Esophagus muscularis mucosa (tissue), 4 donors: Measurements from ENCODE around the gene ZFP92. TPM values are rescaled to one million over a fixed set of nuclear protein-coding genes. Genes with fewer than 3 reads are reported as not detected.

ENCODE experiments used
- DNase-seq: peaks from one replicate; pipeline ENCODE4 v3.0.0-alpha.2; 2017; ENCODE audit errors: extremely low spot score
- H3K27ac ChIP-seq, 4 donors: fragments of 200-600 bp; sonication (generic); replicated peaks in 1 of 4; 1 replicate in 3 of 4; 2 replicates in 1 of 4; pipeline ENCODE4 v1.5.1; 2016 to 2019; ENCODE audit warnings: mild to moderate bottlenecking in 1 of 4
- H3K27me3 ChIP-seq, 4 donors: fragments of 200-600 bp; sonication (generic); one replicate each; pipeline versions ENCODE4 v1.5.1 to v1.6.0; 2016 to 2019
- H3K36me3 ChIP-seq, 4 donors: fragments of 200-600 bp; sonication (generic); one replicate each; pipeline ENCODE4 v1.5.1; 2016 to 2019
- H3K4me1 ChIP-seq, 4 donors: fragments of 200-600 bp; sonication (generic); one replicate each; pipeline ENCODE4 v1.5.1; 2016 to 2019
- H3K4me3 ChIP-seq, 4 donors: fragments of 200-600 bp; sonication (generic); 1 replicate in 2 of 4; 2 replicates in 2 of 4; pipeline ENCODE4 v1.5.1; 2016 to 2019; ENCODE audit warnings: mild to moderate bottlenecking in 4 of 4, moderate library complexity in 1 of 4
- H3K9me3 ChIP-seq, 4 donors: fragments of 200-600 bp; sonication (generic); 1 replicate in 3 of 4; 2 replicates in 1 of 4; pipeline ENCODE4 v1.5.1; 2016 to 2019
- EP300 ChIP-seq: sonication (generic); formaldehyde crosslinking; IDR thresholded peaks from one replicate; pipeline ENCODE4 v1.6.1; 2017; ENCODE audit warnings: antibody characterized with exemption
- POLR2A ChIP-seq: fragments of 450-650 bp; IDR thresholded peaks from one replicate; pipeline ENCODE4 v1.6.1; 2017; ENCODE audit warnings: antibody characterized with exemption, moderate library complexity, mild to moderate bottlenecking, low read depth
- POLR2AphosphoS5 ChIP-seq, 2 donors: sonication (generic); formaldehyde crosslinking; IDR thresholded peaks; one replicate each; pipeline ENCODE4 v1.6.1; 2017; ENCODE audit warnings: antibody characterized with exemption in 2 of 2
- WGBS: methylation state at CpG from one replicate; pipeline ENCODE4 v1.1.5; 2018; 5-methylcytosine and 5-hydroxymethylcytosine counted together
- intact Hi-C: fragments of 100-400 bp; cut with DNase I; formaldehyde crosslinking; loops from one replicate; pipeline ENCODE4 v1.15.1; 2023
- total RNA-seq, 4 donors: library from RNA; depleted of rRNA; stranded (reverse); fragments of >200 nt; gene quantifications; one replicate each; pipeline versions ENCODE4 v1.1.0 to v1.2.1, GENCODE V29; 2016
- TF ChIP-seq, protein P1 (sequence below), 3 experiments: fragments of 200-600 bp in 2 of 3; fragments of 450-650 bp in 1 of 3; sonication (generic) in 2 of 3; IDR thresholded peaks; one replicate each; pipeline ENCODE4 v1.5.1; 2017 to 2019; ENCODE audit warnings: antibody characterized with exemption in 3 of 3, mild to moderate bottlenecking in 2 of 3, moderate library complexity in 1 of 3

The ZFP92 gene
- total RNA-seq, 4 donors from 2014 or later, result 1.2 to 3.2 (median 2.5) TPM

DNA sequence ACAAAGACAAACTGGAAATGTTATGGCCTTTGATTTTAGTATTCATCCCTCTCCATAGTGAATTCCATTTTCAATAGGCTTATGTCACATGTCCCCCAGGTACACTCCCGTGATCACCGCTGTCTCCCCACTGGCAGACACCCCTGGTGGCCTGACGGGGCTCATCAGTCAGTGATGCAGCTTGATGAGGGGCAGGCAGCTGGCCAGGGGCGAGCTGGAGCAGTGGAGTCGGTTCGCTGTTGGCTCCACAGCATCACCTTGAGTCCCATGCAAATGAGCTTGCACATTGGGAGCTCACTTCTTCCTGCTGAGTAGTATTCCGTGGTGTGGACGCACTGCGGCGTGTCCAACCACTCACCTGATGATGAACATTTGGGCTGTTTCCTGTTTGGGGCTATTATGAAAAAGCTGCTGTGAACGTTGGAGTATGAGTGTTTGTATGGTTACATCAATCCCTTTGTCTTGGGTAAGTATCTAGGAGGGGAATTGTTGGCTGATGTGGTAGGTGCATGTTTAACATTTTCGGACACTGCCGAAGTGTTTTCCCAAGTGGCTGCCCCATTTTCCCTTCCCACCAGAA is 29.4 kb downstream of the ZFP92 start:
- no peak overlapping the region for H3K4me3 ChIP-seq
- no peaks in the 10 kb centered on the region for H3K4me1 ChIP-seq
- H3K9me3 ChIP-seq, result peaks cover 0 to 8% (median 0%) of the 10 kb centered on the region in 4 donors
- TF ChIP-seq POLR2AphosphoS5 (IDR thresholded peaks at IDR 0.05), result no peak
- no peak for TF ChIP-seq EP300
- TF ChIP-seq, protein P1, sequence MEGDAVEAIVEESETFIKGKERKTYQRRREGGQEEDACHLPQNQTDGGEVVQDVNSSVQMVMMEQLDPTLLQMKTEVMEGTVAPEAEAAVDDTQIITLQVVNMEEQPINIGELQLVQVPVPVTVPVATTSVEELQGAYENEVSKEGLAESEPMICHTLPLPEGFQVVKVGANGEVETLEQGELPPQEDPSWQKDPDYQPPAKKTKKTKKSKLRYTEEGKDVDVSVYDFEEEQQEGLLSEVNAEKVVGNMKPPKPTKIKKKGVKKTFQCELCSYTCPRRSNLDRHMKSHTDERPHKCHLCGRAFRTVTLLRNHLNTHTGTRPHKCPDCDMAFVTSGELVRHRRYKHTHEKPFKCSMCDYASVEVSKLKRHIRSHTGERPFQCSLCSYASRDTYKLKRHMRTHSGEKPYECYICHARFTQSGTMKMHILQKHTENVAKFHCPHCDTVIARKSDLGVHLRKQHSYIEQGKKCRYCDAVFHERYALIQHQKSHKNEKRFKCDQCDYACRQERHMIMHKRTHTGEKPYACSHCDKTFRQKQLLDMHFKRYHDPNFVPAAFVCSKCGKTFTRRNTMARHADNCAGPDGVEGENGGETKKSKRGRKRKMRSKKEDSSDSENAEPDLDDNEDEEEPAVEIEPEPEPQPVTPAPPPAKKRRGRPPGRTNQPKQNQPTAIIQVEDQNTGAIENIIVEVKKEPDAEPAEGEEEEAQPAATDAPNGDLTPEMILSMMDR (IDR thresholded peaks at IDR 0.05), result no peak
- no peak for TF ChIP-seq POLR2A
- no peak for DNase-seq
- no peak overlapping the region for H3K27ac ChIP-seq
- WGBS, result 73% methylated on average over 13 of the region's 13 CpGs
- intact Hi-C loops, result no loop called here
- H3K36me3 ChIP-seq, result no peaks in the 10 kb centered on the region
- peaks cover 0 to 9% (median 0%) of the 10 kb centered on the region in 4 donors for H3K27me3 ChIP-seq

DNA sequence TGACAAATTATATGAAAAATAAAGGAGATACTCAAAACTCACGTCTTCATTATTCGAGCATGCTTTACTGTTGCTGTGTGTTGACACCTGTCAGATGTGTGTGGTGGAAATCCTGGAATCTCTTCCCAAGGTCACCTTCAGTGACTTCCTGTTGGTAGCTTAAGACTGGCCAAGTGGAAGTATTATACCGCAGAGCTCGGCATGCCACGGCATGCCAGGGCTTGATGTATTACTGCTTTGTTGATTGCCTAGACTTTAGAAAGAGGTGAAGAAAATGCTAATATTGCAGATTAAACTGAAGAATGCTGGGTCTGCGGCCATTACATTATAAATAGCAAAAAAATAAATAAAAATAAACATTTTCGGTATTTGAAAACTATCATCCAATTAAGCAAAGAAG is 30.0 kb downstream of the ZFP92 start:
- TF ChIP-seq EP300 (no peak), POLR2AphosphoS5 (IDR thresholded peaks at IDR 0.05) (no peak), POLR2A (no peak)
- TF ChIP-seq, protein P1 (IDR thresholded peaks at IDR 0.05), result no peak
- no peak overlapping the region for H3K4me3 ChIP-seq
- peaks cover 0 to 9% (median 0%) of the 10 kb centered on the region in 4 donors for H3K27me3 ChIP-seq
- H3K9me3 ChIP-seq, result peaks cover 0 to 8% (median 0%) of the 10 kb centered on the region in 4 donors
- H3K4me1 ChIP-seq, result no peaks in the 10 kb centered on the region
- no peak overlapping the region for H3K27ac ChIP-seq
- H3K36me3 ChIP-seq, result no peaks in the 10 kb centered on the region
- intact Hi-C loops, result no loop called here
- DNase-seq, result no peak
- 75% methylated on average over 7 of the region's 7 CpGs for WGBS

DNA sequence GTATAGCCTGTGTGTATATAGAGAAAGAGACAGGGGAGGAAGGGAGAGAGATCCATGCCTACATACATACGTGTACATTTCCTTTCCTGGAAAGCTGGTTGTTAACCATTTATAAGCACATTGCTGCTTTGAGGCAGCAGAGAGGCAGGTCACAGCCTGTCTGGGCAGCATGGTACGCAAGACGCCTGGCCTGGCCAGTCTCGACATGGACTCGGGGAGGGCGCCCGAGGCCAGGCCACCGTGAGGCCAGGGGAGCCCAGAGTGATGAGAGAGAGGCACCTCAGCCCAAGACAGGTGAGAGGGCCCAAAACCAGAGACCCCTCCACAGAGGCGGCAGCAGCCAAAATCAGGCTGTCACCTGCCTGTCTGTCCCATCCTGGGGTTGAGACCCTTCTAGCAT is 30.7 kb downstream of the ZFP92 start:
- Histone ChIP-seq H3K27me3 (peaks cover 0 to 9% (median 0%) of the 10 kb centered on the region in 4 donors), H3K36me3 (peaks cover 0 to 1% (median 0%) of the 10 kb centered on the region in 4 donors), H3K27ac (no peak overlapping the region), H3K4me1 (no peaks in the 10 kb centered on the region), H3K9me3 (peaks cover 0 to 8% (median 0%) of the 10 kb centered on the region in 4 donors), H3K4me3 (no peak overlapping the region)
- TF ChIP-seq POLR2AphosphoS5 (IDR thresholded peaks at IDR 0.05) (no peak), POLR2A (no peak), EP300 (no peak)
- TF ChIP-seq, protein P1 (IDR thresholded peaks at IDR 0.05), result no peak
- intact Hi-C loops, result no loop called here
- no peak for DNase-seq
- 76% methylated on average over 4 of the region's 9 CpGs for WGBS

DNA sequence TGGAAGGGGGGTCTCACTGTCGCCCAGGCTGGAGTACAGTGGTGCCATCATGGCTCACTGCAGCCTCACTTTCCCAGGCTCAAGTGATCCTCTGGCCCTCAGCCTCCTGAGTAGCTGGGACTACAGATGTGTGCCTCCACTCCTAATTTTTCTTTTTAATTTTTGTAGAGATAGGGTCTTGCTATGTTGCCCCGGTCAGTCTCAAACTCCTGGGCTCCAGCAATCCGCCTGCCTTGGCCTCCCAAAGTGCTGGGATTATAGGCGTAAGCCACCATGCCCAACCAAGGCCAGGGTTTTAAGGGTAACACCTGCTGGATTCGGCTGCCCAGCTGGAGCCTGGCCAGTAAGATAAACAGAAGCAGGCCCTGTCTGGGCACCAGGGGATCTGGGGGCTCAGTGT is 31.2 kb downstream of the ZFP92 start:
- peaks cover 0 to 6% (median 2%) of the 10 kb centered on the region in 4 donors for H3K36me3 ChIP-seq
- no peaks in the 10 kb centered on the region for H3K4me1 ChIP-seq
- no peak overlapping the region for H3K4me3 ChIP-seq
- peaks cover 0 to 9% (median 0%) of the 10 kb centered on the region in 4 donors for H3K27me3 ChIP-seq
- TF ChIP-seq POLR2A, result no peak
- no peak for TF ChIP-seq POLR2AphosphoS5 (IDR thresholded peaks at IDR 0.05)
- TF ChIP-seq EP300, result no peak
- TF ChIP-seq, protein P1 (IDR thresholded peaks at IDR 0.05), result no peak
- no peak for DNase-seq
- intact Hi-C loops, result no loop called here
- H3K27ac ChIP-seq, result no peak overlapping the region
- peaks cover 0 to 8% (median 0%) of the 10 kb centered on the region in 4 donors for H3K9me3 ChIP-seq
- 82% methylated on average over 3 of the region's 5 CpGs for WGBS
